Liver (tissue), 9 donors: ENCODE data around the gene KRT26. TPM values are rescaled to one million over a fixed set of nuclear protein-coding genes. Genes with fewer than 3 reads are reported as not detected.
"Not testable (repeated sequence)": the region's sequence is repeated elsewhere in the genome, so short reads cannot be mapped to it uniquely, and the experiment has no call there.

Experiments used
- DNase-seq: peaks from one replicate; pipeline ENCODE4 v3.0.0-alpha.2; 2017; ENCODE audit warnings: low spot score
- H3K27ac ChIP-seq, 2 donors: one replicate each; pipeline ENCODE4 v1.7.0; 2013; ENCODE audit warnings: inconsistent platforms in 2 of 2, low read length in 2 of 2, control low read depth in 1 of 2, low read depth in 1 of 2, mild to moderate bottlenecking in 1 of 2
- H3K27me3 ChIP-seq, 4 donors: one replicate each; pipeline versions ENCODE4 v1.6.1 to v1.7.0; 2013; ENCODE audit warnings: low read length in 3 of 4, inconsistent platforms in 1 of 4, mild to moderate bottlenecking in 1 of 4, moderate library complexity in 1 of 4; ENCODE audit not compliant: control insufficient read depth in 4 of 4, insufficient read depth in 4 of 4
- H3K36me3 ChIP-seq, 4 donors: one replicate each; pipeline versions ENCODE4 v1.6.1 to v1.7.0; 2013; ENCODE audit warnings: low read length in 3 of 4, mild to moderate bottlenecking in 3 of 4, low read depth in 1 of 4, moderate library complexity in 1 of 4; ENCODE audit not compliant: control insufficient read depth in 4 of 4, insufficient read depth in 3 of 4
- H3K4me1 ChIP-seq, 4 donors: one replicate each; pipeline versions ENCODE4 v1.6.1 to v1.7.0; 2013; ENCODE audit warnings: low read length in 3 of 4, mild to moderate bottlenecking in 3 of 4, moderate library complexity in 1 of 4; ENCODE audit not compliant: control insufficient read depth in 4 of 4, insufficient read depth in 4 of 4
- H3K4me3 ChIP-seq, 3 donors: one replicate each; pipeline versions ENCODE4 v1.6.1 to v1.7.0; 2013; ENCODE audit warnings: low read length in 3 of 3, control low read depth in 1 of 3, low read depth in 1 of 3, mild to moderate bottlenecking in 1 of 3
- H3K9ac ChIP-seq, 2 donors: one replicate each; pipeline ENCODE4 v1.7.0; 2013; ENCODE audit warnings: low read length in 2 of 2, mild to moderate bottlenecking in 2 of 2, moderate library complexity in 2 of 2, control low read depth in 1 of 2, low read depth in 1 of 2
- H3K9me3 ChIP-seq, 4 donors: one replicate each; pipeline versions ENCODE4 v1.6.1 to v1.7.0; 2013; ENCODE audit warnings: low read length in 3 of 4; ENCODE audit not compliant: control insufficient read depth in 4 of 4
- ATF3 ChIP-seq: IDR thresholded peaks from 2 replicates; pipeline ENCODE4 v1.6.1; 2016; ENCODE audit warnings: antibody characterized with exemption
- CTCF ChIP-seq: fragments of 150-350 bp; IDR thresholded peaks from 2 replicates; pipeline ENCODE4 v1.5.1; 2017; ENCODE audit warnings: improper control_type of control experiment, low read depth, low read length; ENCODE audit not compliant: missing input control
- EGR1 ChIP-seq, 2 donors: IDR thresholded peaks; 2 replicates each; pipeline ENCODE4 v1.6.1; 2016 to 2018; ENCODE audit warnings: antibody characterized with exemption in 2 of 2, low read depth in 2 of 2
- FOXA1 ChIP-seq: IDR thresholded peaks from 2 replicates; pipeline ENCODE4 v1.6.1; 2016; ENCODE audit warnings: antibody characterized with exemption
- FOXA2 ChIP-seq: IDR thresholded peaks from 2 replicates; pipeline ENCODE4 v1.6.1; 2016; ENCODE audit warnings: antibody characterized with exemption
- GABPA ChIP-seq, 2 donors: IDR thresholded peaks in 1 of 2; conservative IDR thresholded peaks in 1 of 2; 2 replicates each; pipeline ENCODE4 v1.6.1; 2016; ENCODE audit warnings: antibody characterized with exemption in 2 of 2, mild to moderate bottlenecking in 1 of 2, moderate library complexity in 1 of 2
- HNF4A ChIP-seq, 2 donors: conservative IDR thresholded peaks; 2 replicates each; pipeline ENCODE4 v1.6.1; 2016; ENCODE audit warnings: antibody characterized with exemption in 2 of 2, mild to moderate bottlenecking in 2 of 2
- HNF4G ChIP-seq: IDR thresholded peaks from 2 replicates; pipeline ENCODE4 v1.6.1; 2016; ENCODE audit warnings: antibody characterized with exemption
- JUND ChIP-seq, 2 donors: IDR thresholded peaks; 2 replicates each; pipeline ENCODE4 v1.6.1; 2016; ENCODE audit warnings: antibody characterized with exemption in 2 of 2
- MAX ChIP-seq: IDR thresholded peaks from 2 replicates; pipeline ENCODE4 v1.6.1; 2016; ENCODE audit warnings: antibody characterized with exemption
- NR2F2 ChIP-seq: IDR thresholded peaks from 2 replicates; pipeline ENCODE4 v1.6.1; 2016; ENCODE audit warnings: antibody characterized with exemption
- RAD21 ChIP-seq, 2 donors: IDR thresholded peaks; 2 replicates each; pipeline ENCODE4 v1.6.1; 2016; ENCODE audit warnings: antibody characterized with exemption in 2 of 2, mild to moderate bottlenecking in 2 of 2
- REST ChIP-seq: IDR thresholded peaks from 2 replicates; pipeline ENCODE4 v1.6.1; 2016; ENCODE audit warnings: antibody characterized with exemption, mild to moderate bottlenecking
- RXRA ChIP-seq, 2 donors: IDR thresholded peaks; 2 replicates each; pipeline ENCODE4 v1.6.1; 2017 to 2018; ENCODE audit warnings: antibody characterized with exemption in 2 of 2, mild to moderate bottlenecking in 1 of 2
- SP1 ChIP-seq: IDR thresholded peaks from 2 replicates; pipeline ENCODE4 v1.6.1; 2018; ENCODE audit warnings: antibody characterized with exemption, mild to moderate bottlenecking
- TAF1 ChIP-seq: conservative IDR thresholded peaks from 2 replicates; pipeline ENCODE4 v1.6.1; 2016; ENCODE audit warnings: antibody characterized with exemption, mild to moderate bottlenecking
- YY1 ChIP-seq: IDR thresholded peaks from 2 replicates; pipeline ENCODE4 v1.6.1; 2016; ENCODE audit warnings: antibody characterized with exemption, mild to moderate bottlenecking
- ZBTB33 ChIP-seq: IDR thresholded peaks from 2 replicates; pipeline ENCODE4 v1.6.1; 2016; ENCODE audit warnings: antibody characterized with exemption
- WGBS: extraction: QIAGEN DNeasy Blood & Tissue Kit; methylation state at CpG from one replicate; pipeline ENCODE4 v1.1.7; 2013; 5-methylcytosine and 5-hydroxymethylcytosine counted together
- polyA plus RNA-seq, 2 donors: library from polyadenylated mRNA; stranded (reverse) in 1 of 2; unstranded in 1 of 2; fragments of 200-250 nt in 1 of 2; fragments of >200 nt in 1 of 2; fragmentation: Nextera tagmentation in 1 of 2; extraction: Ambion mirVana in 1 of 2; gene quantifications; one replicate each; pipeline versions ENCODE4 v1.2.1 to v1.2.3, GENCODE V29; 2013 to 2015
- total RNA-seq, 2 donors: library from RNA; depleted of rRNA; stranded (reverse); fragments of >200 nt; gene quantifications; one replicate each; pipeline ENCODE4 v1.2.3, GENCODE V29; 2014
- donor health status: healthy.
- donor health status: healthy.
- donor health status: healthy.
- donor health status: healthy.
- donor health status: healthy.

The KRT26 gene
- total and polyA plus RNA-seq, 4 donors, result not detected

GRCh38 chr17:40815381-40815780 is 43.4 kb upstream of the KRT26 start:
- H3K9me3 ChIP-seq, result no peaks in the 10 kb centered on the region
- no peak for TF ChIP-seq TAF1
- TF ChIP-seq RAD21 (IDR thresholded peaks at IDR 0.05), result no peak
- no peak for TF ChIP-seq ZBTB33
- H3K4me1 ChIP-seq, result peaks cover 0 to 11% (median 8%) of the 10 kb centered on the region in 4 donors
- peaks cover 0 to 5% (median 1%) of the 10 kb centered on the region in 4 donors for H3K27me3 ChIP-seq
- WGBS, result 95% methylated on average over 1 of the region's 1 CpG
- peaks cover 0 to 3% (median 1%) of the 10 kb centered on the region in 4 donors for H3K36me3 ChIP-seq
- H3K27ac ChIP-seq, result no peak overlapping the region
- H3K4me3 ChIP-seq, result no peak overlapping the region
- no peak for DNase-seq
- H3K9ac ChIP-seq, result no peak overlapping the region

GRCh38 chr17:40814657-40815056 is 42.7 kb upstream of the KRT26 start:
- H3K9ac ChIP-seq, result not testable (repeated sequence)
- 91% methylated on average over 3 of the region's 3 CpGs for WGBS

GRCh38 chr17:40813804-40814203 is 41.8 kb upstream of the KRT26 start:
- no peak for DNase-seq
- no peak for TF ChIP-seq FOXA1
- TF ChIP-seq ZBTB33, result no peak
- TF ChIP-seq HNF4A (conservative IDR thresholded peaks at IDR 0.05), result no peak
- no peak for TF ChIP-seq REST
- TF ChIP-seq JUND (IDR thresholded peaks at IDR 0.05), result no peak
- no peak for TF ChIP-seq HNF4G
- TF ChIP-seq FOXA2, result no peak
- no peak for TF ChIP-seq YY1
- no peak for TF ChIP-seq SP1
- TF ChIP-seq RAD21 (IDR thresholded peaks at IDR 0.05), result no peak
- no peak for TF ChIP-seq EGR1 (IDR thresholded peaks at IDR 0.05; ENCODE audit: low read depth in 2 of 2)
- TF ChIP-seq GABPA (IDR thresholded peaks at IDR 0.05 in 1 of 2, conservative IDR thresholded peaks at IDR 0.05 in 1 of 2), result no peak
- no peak for TF ChIP-seq ATF3
- TF ChIP-seq NR2F2, result no peak
- no peak for TF ChIP-seq RXRA (IDR thresholded peaks at IDR 0.05)
- TF ChIP-seq CTCF, result no peak
- TF ChIP-seq MAX, result no peak
- 72% methylated on average over 4 of the region's 4 CpGs for WGBS
- no peak overlapping the region for H3K27ac ChIP-seq
- H3K27me3 ChIP-seq, result peaks cover 0 to 9% (median 4%) of the 10 kb centered on the region in 4 donors
- no peak overlapping the region for H3K4me3 ChIP-seq
- H3K9me3 ChIP-seq, result no peaks in the 10 kb centered on the region
- H3K4me1 ChIP-seq, result peaks cover 0 to 6% (median 3%) of the 10 kb centered on the region in 4 donors
- H3K36me3 ChIP-seq, result peaks cover 0 to 3% (median 1%) of the 10 kb centered on the region in 4 donors
- no peak overlapping the region for H3K9ac ChIP-seq

More at GRCh38 chr17:40814657-40815056, 42.7 kb upstream of the KRT26 start:
- H3K4me1 ChIP-seq, H3K36me3 ChIP-seq, H3K4me3 ChIP-seq, H3K27ac ChIP-seq, H3K9me3 ChIP-seq, DNase-seq, H3K27me3 ChIP-seq: not testable (repeated sequence)
